ENCODE results near the gene ZNF324B. TPM values are rescaled to one million over a fixed set of nuclear protein-coding genes. Genes with fewer than 3 reads are reported as not detected.

The ZNF324B gene
- total and polyA plus RNA-seq, 12 donors = 1.4 to 5.2 (median 3.0) TPM

- DNase-seq (no peak), ATAC-seq (no peak)
- intact Hi-C loops (cut with DNase I) = no loop called here
These were observed 46.3 kb downstream of the ZNF324B start for GRCh38 chr19:58497634-58498170.

GRCh38 chr19:58498316-58499020, 47.0 kb downstream of the ZNF324B start:
- DNase-seq (no peak), ATAC-seq (peak in 6 of 8 donors; percentile 2 to 46 (median 6))
- H3K27me3 ChIP-seq = no peaks in the 10 kb centered on the region
- intact Hi-C loops (cut with DNase I) = loop anchor here in 1 of 10 donors (1.0 kb wide), 1 partner anchor 21 kb away; the partner anchor contains the start of gene ZBTB45
- no peaks in the 10 kb centered on the region for H3K36me3 ChIP-seq
- WGBS, 2 donors = 54 to 60% methylated on average over 22 of the region's 22 CpGs
- peak overlapping the region in 9 of 10 donors; percentile 19 to 74 (median 62) for H3K4me3 ChIP-seq
- H3K4me1 ChIP-seq = peaks cover 2 to 29% (median 18%) of the 10 kb centered on the region in 9 donors
- TF ChIP-seq, protein P1, sequence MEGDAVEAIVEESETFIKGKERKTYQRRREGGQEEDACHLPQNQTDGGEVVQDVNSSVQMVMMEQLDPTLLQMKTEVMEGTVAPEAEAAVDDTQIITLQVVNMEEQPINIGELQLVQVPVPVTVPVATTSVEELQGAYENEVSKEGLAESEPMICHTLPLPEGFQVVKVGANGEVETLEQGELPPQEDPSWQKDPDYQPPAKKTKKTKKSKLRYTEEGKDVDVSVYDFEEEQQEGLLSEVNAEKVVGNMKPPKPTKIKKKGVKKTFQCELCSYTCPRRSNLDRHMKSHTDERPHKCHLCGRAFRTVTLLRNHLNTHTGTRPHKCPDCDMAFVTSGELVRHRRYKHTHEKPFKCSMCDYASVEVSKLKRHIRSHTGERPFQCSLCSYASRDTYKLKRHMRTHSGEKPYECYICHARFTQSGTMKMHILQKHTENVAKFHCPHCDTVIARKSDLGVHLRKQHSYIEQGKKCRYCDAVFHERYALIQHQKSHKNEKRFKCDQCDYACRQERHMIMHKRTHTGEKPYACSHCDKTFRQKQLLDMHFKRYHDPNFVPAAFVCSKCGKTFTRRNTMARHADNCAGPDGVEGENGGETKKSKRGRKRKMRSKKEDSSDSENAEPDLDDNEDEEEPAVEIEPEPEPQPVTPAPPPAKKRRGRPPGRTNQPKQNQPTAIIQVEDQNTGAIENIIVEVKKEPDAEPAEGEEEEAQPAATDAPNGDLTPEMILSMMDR (IDR thresholded peaks at IDR 0.05) = no peak
- H3K9me3 ChIP-seq = no peaks in the 10 kb centered on the region
- H3K27ac ChIP-seq = peak overlapping the region in 5 of 10 donors; percentile 12 to 89 (median 77)

More at GRCh38 chr19:58497634-58498170, 46.3 kb downstream of the ZNF324B start:
- TF ChIP-seq, protein P1 (IDR thresholded peaks at IDR 0.05) = no peak
- Histone ChIP-seq H3K4me1 (peaks cover 2 to 29% (median 18%) of the 10 kb centered on the region in 9 donors), H3K4me3 (no peak overlapping the region), H3K27ac (no peak overlapping the region), H3K27me3 (no peaks in the 10 kb centered on the region), H3K36me3 (no peaks in the 10 kb centered on the region), H3K9me3 (no peaks in the 10 kb centered on the region)
- WGBS, 2 donors = 85% methylated on average over 8 of the region's 8 CpGs

DNA sequence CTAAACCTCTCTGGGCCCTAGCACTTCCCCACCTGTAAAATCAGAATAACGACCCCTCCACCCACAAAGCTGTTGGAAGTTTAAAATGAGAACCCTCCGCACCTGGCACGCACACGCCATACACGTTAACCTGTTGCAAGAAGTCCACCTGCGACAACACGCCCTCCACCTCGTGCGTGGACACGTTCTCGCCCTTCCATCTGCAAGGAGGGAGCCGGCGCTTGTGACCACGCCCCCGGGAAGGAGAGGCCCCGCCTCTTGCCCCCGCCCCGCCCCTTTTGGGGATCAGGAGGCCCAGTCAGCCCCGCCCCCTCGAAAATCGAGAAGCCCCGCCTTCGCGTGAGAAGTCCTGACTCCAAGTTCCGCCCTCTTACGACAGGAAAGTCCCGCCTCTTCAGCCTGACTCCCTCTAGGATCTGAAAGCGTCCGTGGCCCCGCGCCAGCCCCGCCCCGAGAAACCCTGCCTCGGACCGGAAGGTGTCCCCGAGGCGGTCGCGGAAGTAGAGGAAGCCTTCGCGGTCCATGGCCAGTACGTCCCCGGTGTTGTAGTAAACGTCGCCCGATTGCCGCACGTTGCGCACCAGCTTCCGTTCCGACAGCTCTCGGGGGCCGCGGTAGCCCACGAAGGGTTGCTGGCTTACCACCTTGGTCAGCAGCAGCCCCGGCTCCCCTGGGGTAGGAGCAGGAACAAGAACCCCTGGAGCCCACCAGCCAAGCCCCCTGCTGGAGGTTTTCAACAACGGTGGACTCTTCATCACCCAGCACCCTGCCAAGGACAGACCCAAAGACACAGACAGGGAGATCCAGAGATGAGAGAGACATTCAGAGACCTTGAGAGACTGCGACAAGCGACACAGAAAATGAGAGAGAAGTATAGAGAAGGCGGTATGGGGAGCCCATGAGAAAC, 47.9 kb downstream of the ZNF324B start:
- Histone ChIP-seq H3K4me3 (peak overlapping the region; percentile 47 to 74 (median 62)), H3K9me3 (no peaks in the 10 kb centered on the region), H3K27ac (peak overlapping the region in 9 of 10 donors; percentile 76 to 92 (median 85)), H3K4me1 (peaks cover 2 to 29% (median 18%) of the 10 kb centered on the region in 9 donors), H3K36me3 (no peaks in the 10 kb centered on the region), H3K27me3 (no peaks in the 10 kb centered on the region)
- intact Hi-C loops (cut with DNase I) = loop anchor here in 1 of 10 donors (1.0 kb wide), 1 partner anchor 20 kb away; the partner anchor contains the start of gene ZBTB45
- peak; percentile 97 to 99 (median 98) for ATAC-seq
- DNase-seq = peak; percentile 99 to 100
- TF ChIP-seq, protein P1 (IDR thresholded peaks at IDR 0.05) = peak in 7 of 9 donors; percentile 11 to 52 (median 32)
- 1 to 2% methylated on average over 60 of the region's 60 CpGs for WGBS, 2 donors

GRCh38 chr19:58500242-58500641, 48.8 kb downstream of the ZNF324B start:
- intact Hi-C loops (cut with DNase I) = no loop called here
- DNase-seq (no peak), ATAC-seq (no peak)
- 91 to 95% methylated on average over 14 of the region's 14 CpGs for WGBS, 2 donors
- Histone ChIP-seq H3K27me3 (no peaks in the 10 kb centered on the region), H3K4me3 (peak overlapping the region in 9 of 10 donors; percentile 50 to 74 (median 62)), H3K9me3 (no peaks in the 10 kb centered on the region), H3K27ac (peak overlapping the region in 3 of 10 donors; percentile 77 to 92 (median 88)), H3K36me3 (no peaks in the 10 kb centered on the region), H3K4me1 (peaks cover 2 to 29% (median 18%) of the 10 kb centered on the region in 9 donors)
- TF ChIP-seq, protein P1 (IDR thresholded peaks at IDR 0.05) = no peak
